Stimulated activated CD4-positive, alpha-beta T cell treated with anti-CD3 and anti-CD28 coated beads, TNF-alpha, amount 100 ng/mL, for 24 hours (primary cell): ENCODE measurements around the gene SERPINB11.
"Not testable (repeated sequence)": the region's sequence is repeated elsewhere in the genome, so short reads cannot be mapped to it uniquely, and the experiment has no call there.

Experiments used
- DNase-seq, 3 experiments: peaks; one replicate each; pipeline ENCODE4 v3.0.0-alpha.2; 2020; ENCODE audit warnings: low read depth in 3 of 3

Gene SERPINB11

GRCh38 chr18:63725682-63726480, 23.1 kb downstream of the SERPINB11 start:
- DNase-seq, result no peak

- DNase-seq, result no peak
These were observed 28.0 kb downstream of the SERPINB11 start for GRCh38 chr18:63730773-63731172.

GRCh38 chr18:63731215-63731614, 28.5 kb downstream of the SERPINB11 start:
- DNase-seq, result no peak

- no peak for DNase-seq
These were observed 34.1 kb downstream of the SERPINB11 start for GRCh38 chr18:63736876-63737275.

- DNase-seq, result no peak
These were observed 39.0 kb downstream of the SERPINB11 start for GRCh38 chr18:63741769-63742168.

- DNase-seq, result no peak
These were observed 44.2 kb downstream of the SERPINB11 start for GRCh38 chr18:63747006-63747405.

GRCh38 chr18:63749489-63749888, 46.7 kb downstream of the SERPINB11 start:
- DNase-seq, result no peak

GRCh38 chr18:63752636-63753035, 49.9 kb downstream of the SERPINB11 start:
- no peak for DNase-seq

GRCh38 chr18:63753676-63754075, 50.9 kb downstream of the SERPINB11 start:
- no peak for DNase-seq

- no peak for DNase-seq
These were observed 54.8 kb downstream of the SERPINB11 start for GRCh38 chr18:63757541-63757940.

GRCh38 chr18:63758615-63759240, 56.0 kb downstream of the SERPINB11 start:
- no peak for DNase-seq

- DNase-seq, result not testable (repeated sequence)
These were observed 57.0 kb downstream of the SERPINB11 start for GRCh38 chr18:63759786-63760185.

- no peak for DNase-seq
These were observed 59.8 kb downstream of the SERPINB11 start for GRCh38 chr18:63762518-63762917.

GRCh38 chr18:63763831-63764600, 61.3 kb downstream of the SERPINB11 start:
- DNase-seq, result no peak

GRCh38 chr18:63765837-63766236, 63.1 kb downstream of the SERPINB11 start:
- no peak for DNase-seq
